ENCODE results near the gene TMPRSS7. TPM values are rescaled to one million over a fixed set of nuclear protein-coding genes. Genes with fewer than 3 reads are reported as not detected.

TMPRSS7 gene
- total and polyA plus RNA-seq, 2 experiments from 2014 or later = not detected

GRCh38 chr3:112114576-112115160, 80.1 kb downstream of the TMPRSS7 start:
- H3K4me2 ChIP-seq = no peak overlapping the region
- no peaks in the 10 kb centered on the region; the same call in 2 of the 3 replicates for H3K9me3 Mint-ChIP-seq
- DNase-seq (ENCODE audit: low spot score) = no peak
- no peak overlapping the region for H3K4me3 ChIP-seq
- no peak overlapping the region for H3K27ac ChIP-seq (ENCODE audit: low read depth)
- H3K27me3 Mint-ChIP-seq (ENCODE audit: insufficient read depth, low read depth, poor library complexity) = peaks cover 2% of the 10 kb centered on the region
- no peaks in the 10 kb centered on the region for H3K79me2 ChIP-seq (replicated peaks; ENCODE audit: insufficient read depth)
- H3K4me3 Mint-ChIP-seq = no peak overlapping the region
- no peak overlapping the region for H2AFZ ChIP-seq
- H3F3A ChIP-seq (replicated peaks; ENCODE audit: low read depth) = 0 out of 2 replicates have a peak, but pooled peaks cover 4% of the 10 kb centered on the region
- no peak overlapping the region for H3K27ac Mint-ChIP-seq
- no peaks in the 10 kb centered on the region; the same call in 1 of the 2 replicates for H3K36me3 ChIP-seq (ENCODE audit: insufficient read depth)
- no peaks in the 10 kb centered on the region for H3K9me2 ChIP-seq (ENCODE audit: insufficient read depth)
- peaks cover 10% of the 10 kb centered on the region for H3K4me1 ChIP-seq (ENCODE audit: insufficient read depth)
- H4K20me1 ChIP-seq (replicated peaks; ENCODE audit: insufficient read depth) = no peaks in the 10 kb centered on the region
- no peaks in the 10 kb centered on the region for H3K27me3 ChIP-seq (ENCODE audit: insufficient read depth)
- H3K36me3 Mint-ChIP-seq (ENCODE audit: low read depth) = peaks cover 12% of the 10 kb centered on the region; the same call in 2 of the 3 replicates
- TF ChIP-seq EZH2phosphoT487 (IDR thresholded peaks at IDR 0.05; ENCODE audit: unreplicated experiment) = no peak
- TF ChIP-seq, protein P1, sequence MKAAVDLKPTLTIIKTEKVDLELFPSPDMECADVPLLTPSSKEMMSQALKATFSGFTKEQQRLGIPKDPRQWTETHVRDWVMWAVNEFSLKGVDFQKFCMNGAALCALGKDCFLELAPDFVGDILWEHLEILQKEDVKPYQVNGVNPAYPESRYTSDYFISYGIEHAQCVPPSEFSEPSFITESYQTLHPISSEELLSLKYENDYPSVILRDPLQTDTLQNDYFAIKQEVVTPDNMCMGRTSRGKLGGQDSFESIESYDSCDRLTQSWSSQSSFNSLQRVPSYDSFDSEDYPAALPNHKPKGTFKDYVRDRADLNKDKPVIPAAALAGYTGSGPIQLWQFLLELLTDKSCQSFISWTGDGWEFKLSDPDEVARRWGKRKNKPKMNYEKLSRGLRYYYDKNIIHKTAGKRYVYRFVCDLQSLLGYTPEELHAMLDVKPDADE (IDR thresholded peaks at IDR 0.05) = no peak
- no peak for TF ChIP-seq EZH2 (IDR thresholded peaks at IDR 0.05; ENCODE audit: low read depth, unreplicated experiment)
- TF ChIP-seq ZNF114 (CRISPR knock-in tag; IDR thresholded peaks at IDR 0.05) = no peak
- no peak for TF ChIP-seq REST (IDR thresholded peaks at IDR 0.05; ENCODE audit: unreplicated experiment)
- TF ChIP-seq POLR2AphosphoS5 (IDR thresholded peaks at IDR 0.05; ENCODE audit: low read depth) = no peak
- TF ChIP-seq, protein P2, sequence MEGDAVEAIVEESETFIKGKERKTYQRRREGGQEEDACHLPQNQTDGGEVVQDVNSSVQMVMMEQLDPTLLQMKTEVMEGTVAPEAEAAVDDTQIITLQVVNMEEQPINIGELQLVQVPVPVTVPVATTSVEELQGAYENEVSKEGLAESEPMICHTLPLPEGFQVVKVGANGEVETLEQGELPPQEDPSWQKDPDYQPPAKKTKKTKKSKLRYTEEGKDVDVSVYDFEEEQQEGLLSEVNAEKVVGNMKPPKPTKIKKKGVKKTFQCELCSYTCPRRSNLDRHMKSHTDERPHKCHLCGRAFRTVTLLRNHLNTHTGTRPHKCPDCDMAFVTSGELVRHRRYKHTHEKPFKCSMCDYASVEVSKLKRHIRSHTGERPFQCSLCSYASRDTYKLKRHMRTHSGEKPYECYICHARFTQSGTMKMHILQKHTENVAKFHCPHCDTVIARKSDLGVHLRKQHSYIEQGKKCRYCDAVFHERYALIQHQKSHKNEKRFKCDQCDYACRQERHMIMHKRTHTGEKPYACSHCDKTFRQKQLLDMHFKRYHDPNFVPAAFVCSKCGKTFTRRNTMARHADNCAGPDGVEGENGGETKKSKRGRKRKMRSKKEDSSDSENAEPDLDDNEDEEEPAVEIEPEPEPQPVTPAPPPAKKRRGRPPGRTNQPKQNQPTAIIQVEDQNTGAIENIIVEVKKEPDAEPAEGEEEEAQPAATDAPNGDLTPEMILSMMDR (conservative IDR thresholded peaks at IDR 0.05; ENCODE audit: low read depth in 2 of 2) = no peak
- no peak for TF ChIP-seq ZNF462 (CRISPR knock-in tag; IDR thresholded peaks at IDR 0.05)
- no peak for TF ChIP-seq CREB1 (CRISPR knock-in tag; IDR thresholded peaks at IDR 0.05; ENCODE audit: low read depth)
- TF ChIP-seq JUNB (IDR thresholded peaks at IDR 0.05; ENCODE audit: unreplicated experiment) = no peak
- TF ChIP-seq STAT1 (IDR thresholded peaks at IDR 0.05; ENCODE audit: unreplicated experiment) = no peak
- TF ChIP-seq ZNF331 (CRISPR knock-in tag; IDR thresholded peaks at IDR 0.05; ENCODE audit: low read depth) = no peak
- TF ChIP-seq NANOG (IDR thresholded peaks at IDR 0.05; ENCODE audit: borderline replicate concordance) = no peak
- ATAC-seq = no peak
- H3K4me1 Mint-ChIP-seq = peaks cover 13% of the 10 kb centered on the region

All from GM23338 (cell line).